HepG2 (cell line): ENCODE data around the gene SLC26A2. TPM values are rescaled to one million over a fixed set of nuclear protein-coding genes. Genes with fewer than 3 reads are reported as not detected.

Source experiments
- HIVEP1 ChIP-seq: sonication (generic); formaldehyde crosslinking; IDR thresholded peaks from 2 replicates; pipeline ENCODE4 v1.4.0; 2020; ENCODE audit warnings: mild to moderate bottlenecking, missing genetic modification reagents
- HOXA5 ChIP-seq: sonication (generic); formaldehyde crosslinking; IDR thresholded peaks from 2 replicates; pipeline ENCODE4 v1.4.0; 2020; ENCODE audit warnings: missing genetic modification reagents
- ISL2 ChIP-seq: sonication (generic); formaldehyde crosslinking; IDR thresholded peaks from 2 replicates; pipeline ENCODE4 v1.5.0; 2020; ENCODE audit warnings: missing genetic modification reagents
- KDM1A ChIP-seq: IDR thresholded peaks from 2 replicates; pipeline ENCODE4 v1.6.1; 2016; ENCODE audit warnings: missing compliant biosample characterization
- SETDB1 ChIP-seq: sonication (generic); formaldehyde crosslinking; IDR thresholded peaks from 2 replicates; pipeline ENCODE4 v1.5.1; 2020; ENCODE audit warnings: missing genetic modification reagents, mild to moderate bottlenecking, borderline replicate concordance
- polyA plus RNA-seq, 8 experiments: library from polyadenylated mRNA; depleted of rRNA in 3 of 8; stranded (reverse) in 7 of 8; unstranded in 1 of 8; fragments of >200 nt; fragmentation: Illumina TruSeq in 4 of 8; extraction: Trizol in 4 of 8; gene quantifications; 2 replicates each; pipeline versions ENCODE4 v1.2.1 to v1.2.3, GENCODE V29; 2011 to 2016; ENCODE audit warnings: low read depth in 4 of 8, missing spikeins in 1 of 8, mixed read lengths in 1 of 8; ENCODE audit not compliant: insufficient read depth in 1 of 8
- total RNA-seq, 5 experiments: library from RNA; depleted of rRNA; stranded (reverse); fragments of >200 nt; fragmentation: Illumina TruSeq; extraction: Trizol; gene quantifications; 2 replicates each; pipeline ENCODE4 v1.2.3, GENCODE V29; 2016; ENCODE audit warnings: low read depth in 1 of 5
- TF ChIP-seq, protein P1 (sequence below): sonication (generic); formaldehyde crosslinking; IDR thresholded peaks from 2 replicates; pipeline ENCODE4 v1.5.0; 2020; ENCODE audit warnings: mild to moderate bottlenecking, missing genetic modification reagents, borderline replicate concordance
- TF ChIP-seq, protein P2 (sequence below): sonication (generic); formaldehyde crosslinking; conservative IDR thresholded peaks from 2 replicates; pipeline ENCODE4 v1.4.0; 2020; ENCODE audit warnings: missing genetic modification reagents
- TF ChIP-seq, protein P3 (sequence below): sonication (generic); formaldehyde crosslinking; IDR thresholded peaks from 2 replicates; pipeline ENCODE4 v1.4.0; 2020; ENCODE audit warnings: missing genetic modification reagents
- TF ChIP-seq, protein P4 (sequence below): sonication (generic); formaldehyde crosslinking; IDR thresholded peaks from 2 replicates; pipeline ENCODE4 v1.4.0; 2020; ENCODE audit warnings: low read depth, mild to moderate bottlenecking, missing genetic modification reagents
- TF ChIP-seq, protein P5 (sequence below): sonication (generic); formaldehyde crosslinking; IDR thresholded peaks from 2 replicates; pipeline ENCODE4 v1.8.0; 2022; ENCODE audit warnings: mild to moderate bottlenecking, missing genetic modification reagents, borderline replicate concordance

The SLC26A2 gene
- total and polyA plus RNA-seq, 2 of the 13 experiments (the other 11 are each of a cell fraction or from before 2014, with no cell fraction given), result 2.2 to 7.9 TPM

DNA sequence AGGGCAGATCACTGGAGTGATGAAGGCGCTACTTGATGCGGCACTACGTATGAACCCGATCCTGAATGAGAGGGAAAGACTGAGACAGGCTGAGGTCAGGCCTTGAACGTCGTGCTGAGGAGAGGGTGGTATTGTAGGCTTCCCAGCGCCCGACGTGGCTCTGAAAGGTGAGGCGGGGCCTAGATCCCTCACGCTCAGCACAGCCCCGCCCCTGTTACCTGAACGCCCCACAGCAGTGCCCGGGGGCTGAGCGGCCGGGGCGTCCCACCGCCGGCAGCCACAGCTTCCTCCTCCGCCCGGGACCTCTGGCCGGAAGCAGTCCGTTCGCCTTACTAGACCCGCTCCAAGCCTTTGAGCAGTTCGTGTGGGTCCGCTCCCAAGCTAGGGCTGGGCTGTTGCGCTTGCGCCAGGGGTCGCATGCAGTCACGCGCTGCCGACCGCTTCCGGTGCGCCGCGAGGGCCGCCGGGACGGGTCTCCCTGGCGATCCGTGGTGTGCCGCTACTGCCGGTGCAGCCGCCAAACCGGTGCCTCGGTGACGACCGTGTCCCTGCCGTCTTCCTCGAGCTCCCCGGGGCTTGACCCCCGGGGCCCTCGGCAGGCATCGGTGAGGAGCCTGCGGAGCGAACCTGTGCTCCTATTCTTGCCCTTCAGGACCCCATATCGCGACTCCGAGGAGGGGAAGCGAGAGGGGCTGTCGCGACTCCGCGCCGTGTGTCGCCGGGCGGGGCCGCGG lies 39.9 kb downstream of the SLC26A2 start, which contains the start of the genes HMGXB3 and TIGD6 (continued):
- TF ChIP-seq, protein P1, sequence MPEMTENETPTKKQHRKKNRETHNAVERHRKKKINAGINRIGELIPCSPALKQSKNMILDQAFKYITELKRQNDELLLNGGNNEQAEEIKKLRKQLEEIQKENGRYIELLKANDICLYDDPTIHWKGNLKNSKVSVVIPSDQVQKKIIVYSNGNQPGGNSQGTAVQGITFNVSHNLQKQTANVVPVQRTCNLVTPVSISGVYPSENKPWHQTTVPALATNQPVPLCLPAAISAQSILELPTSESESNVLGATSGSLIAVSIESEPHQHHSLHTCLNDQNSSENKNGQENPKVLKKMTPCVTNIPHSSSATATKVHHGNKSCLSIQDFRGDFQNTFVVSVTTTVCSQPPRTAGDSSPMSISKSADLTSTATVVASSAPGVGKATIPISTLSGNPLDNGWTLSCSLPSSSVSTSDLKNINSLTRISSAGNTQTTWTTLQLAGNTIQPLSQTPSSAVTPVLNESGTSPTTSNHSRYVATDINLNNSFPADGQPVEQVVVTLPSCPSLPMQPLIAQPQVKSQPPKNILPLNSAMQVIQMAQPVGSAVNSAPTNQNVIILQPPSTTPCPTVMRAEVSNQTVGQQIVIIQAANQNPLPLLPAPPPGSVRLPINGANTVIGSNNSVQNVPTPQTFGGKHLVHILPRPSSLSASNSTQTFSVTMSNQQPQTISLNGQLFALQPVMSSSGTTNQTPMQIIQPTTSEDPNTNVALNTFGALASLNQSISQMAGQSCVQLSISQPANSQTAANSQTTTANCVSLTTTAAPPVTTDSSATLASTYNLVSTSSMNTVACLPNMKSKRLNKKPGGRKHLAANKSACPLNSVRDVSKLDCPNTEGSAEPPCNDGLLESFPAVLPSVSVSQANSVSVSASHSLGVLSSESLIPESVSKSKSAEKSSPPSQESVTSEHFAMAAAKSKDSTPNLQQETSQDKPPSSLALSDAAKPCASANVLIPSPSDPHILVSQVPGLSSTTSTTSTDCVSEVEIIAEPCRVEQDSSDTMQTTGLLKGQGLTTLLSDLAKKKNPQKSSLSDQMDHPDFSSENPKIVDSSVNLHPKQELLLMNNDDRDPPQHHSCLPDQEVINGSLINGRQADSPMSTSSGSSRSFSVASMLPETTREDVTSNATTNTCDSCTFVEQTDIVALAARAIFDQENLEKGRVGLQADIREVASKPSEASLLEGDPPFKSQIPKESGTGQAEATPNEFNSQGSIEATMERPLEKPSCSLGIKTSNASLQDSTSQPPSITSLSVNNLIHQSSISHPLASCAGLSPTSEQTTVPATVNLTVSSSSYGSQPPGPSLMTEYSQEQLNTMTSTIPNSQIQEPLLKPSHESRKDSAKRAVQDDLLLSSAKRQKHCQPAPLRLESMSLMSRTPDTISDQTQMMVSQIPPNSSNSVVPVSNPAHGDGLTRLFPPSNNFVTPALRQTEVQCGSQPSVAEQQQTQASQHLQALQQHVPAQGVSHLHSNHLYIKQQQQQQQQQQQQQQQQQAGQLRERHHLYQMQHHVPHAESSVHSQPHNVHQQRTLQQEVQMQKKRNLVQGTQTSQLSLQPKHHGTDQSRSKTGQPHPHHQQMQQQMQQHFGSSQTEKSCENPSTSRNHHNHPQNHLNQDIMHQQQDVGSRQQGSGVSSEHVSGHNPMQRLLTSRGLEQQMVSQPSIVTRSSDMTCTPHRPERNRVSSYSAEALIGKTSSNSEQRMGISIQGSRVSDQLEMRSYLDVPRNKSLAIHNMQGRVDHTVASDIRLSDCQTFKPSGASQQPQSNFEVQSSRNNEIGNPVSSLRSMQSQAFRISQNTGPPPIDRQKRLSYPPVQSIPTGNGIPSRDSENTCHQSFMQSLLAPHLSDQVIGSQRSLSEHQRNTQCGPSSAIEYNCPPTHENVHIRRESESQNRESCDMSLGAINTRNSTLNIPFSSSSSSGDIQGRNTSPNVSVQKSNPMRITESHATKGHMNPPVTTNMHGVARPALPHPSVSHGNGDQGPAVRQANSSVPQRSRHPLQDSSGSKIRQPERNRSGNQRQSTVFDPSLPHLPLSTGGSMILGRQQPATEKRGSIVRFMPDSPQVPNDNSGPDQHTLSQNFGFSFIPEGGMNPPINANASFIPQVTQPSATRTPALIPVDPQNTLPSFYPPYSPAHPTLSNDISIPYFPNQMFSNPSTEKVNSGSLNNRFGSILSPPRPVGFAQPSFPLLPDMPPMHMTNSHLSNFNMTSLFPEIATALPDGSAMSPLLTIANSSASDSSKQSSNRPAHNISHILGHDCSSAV (CRISPR knock-in tag), result 0 out of 2 replicates have a peak, but pooled peaks have one; percentile 15
- peak; percentile 52; the same call in 1 of the 2 replicates for TF ChIP-seq HIVEP1 (CRISPR knock-in tag)
- no peak for TF ChIP-seq KDM1A (CRISPR knock-in tag)
- TF ChIP-seq, protein P2, sequence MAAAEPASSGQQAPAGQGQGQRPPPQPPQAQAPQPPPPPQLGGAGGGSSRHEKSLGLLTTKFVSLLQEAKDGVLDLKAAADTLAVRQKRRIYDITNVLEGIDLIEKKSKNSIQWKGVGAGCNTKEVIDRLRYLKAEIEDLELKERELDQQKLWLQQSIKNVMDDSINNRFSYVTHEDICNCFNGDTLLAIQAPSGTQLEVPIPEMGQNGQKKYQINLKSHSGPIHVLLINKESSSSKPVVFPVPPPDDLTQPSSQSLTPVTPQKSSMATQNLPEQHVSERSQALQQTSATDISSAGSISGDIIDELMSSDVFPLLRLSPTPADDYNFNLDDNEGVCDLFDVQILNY (CRISPR knock-in tag), result no peak
- TF ChIP-seq, protein P3, sequence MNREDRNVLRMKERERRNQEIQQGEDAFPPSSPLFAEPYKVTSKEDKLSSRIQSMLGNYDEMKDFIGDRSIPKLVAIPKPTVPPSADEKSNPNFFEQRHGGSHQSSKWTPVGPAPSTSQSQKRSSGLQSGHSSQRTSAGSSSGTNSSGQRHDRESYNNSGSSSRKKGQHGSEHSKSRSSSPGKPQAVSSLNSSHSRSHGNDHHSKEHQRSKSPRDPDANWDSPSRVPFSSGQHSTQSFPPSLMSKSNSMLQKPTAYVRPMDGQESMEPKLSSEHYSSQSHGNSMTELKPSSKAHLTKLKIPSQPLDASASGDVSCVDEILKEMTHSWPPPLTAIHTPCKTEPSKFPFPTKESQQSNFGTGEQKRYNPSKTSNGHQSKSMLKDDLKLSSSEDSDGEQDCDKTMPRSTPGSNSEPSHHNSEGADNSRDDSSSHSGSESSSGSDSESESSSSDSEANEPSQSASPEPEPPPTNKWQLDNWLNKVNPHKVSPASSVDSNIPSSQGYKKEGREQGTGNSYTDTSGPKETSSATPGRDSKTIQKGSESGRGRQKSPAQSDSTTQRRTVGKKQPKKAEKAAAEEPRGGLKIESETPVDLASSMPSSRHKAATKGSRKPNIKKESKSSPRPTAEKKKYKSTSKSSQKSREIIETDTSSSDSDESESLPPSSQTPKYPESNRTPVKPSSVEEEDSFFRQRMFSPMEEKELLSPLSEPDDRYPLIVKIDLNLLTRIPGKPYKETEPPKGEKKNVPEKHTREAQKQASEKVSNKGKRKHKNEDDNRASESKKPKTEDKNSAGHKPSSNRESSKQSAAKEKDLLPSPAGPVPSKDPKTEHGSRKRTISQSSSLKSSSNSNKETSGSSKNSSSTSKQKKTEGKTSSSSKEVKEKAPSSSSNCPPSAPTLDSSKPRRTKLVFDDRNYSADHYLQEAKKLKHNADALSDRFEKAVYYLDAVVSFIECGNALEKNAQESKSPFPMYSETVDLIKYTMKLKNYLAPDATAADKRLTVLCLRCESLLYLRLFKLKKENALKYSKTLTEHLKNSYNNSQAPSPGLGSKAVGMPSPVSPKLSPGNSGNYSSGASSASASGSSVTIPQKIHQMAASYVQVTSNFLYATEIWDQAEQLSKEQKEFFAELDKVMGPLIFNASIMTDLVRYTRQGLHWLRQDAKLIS (CRISPR knock-in tag), result no peak; the same call in 1 of the 2 replicates
- TF ChIP-seq, protein P4, sequence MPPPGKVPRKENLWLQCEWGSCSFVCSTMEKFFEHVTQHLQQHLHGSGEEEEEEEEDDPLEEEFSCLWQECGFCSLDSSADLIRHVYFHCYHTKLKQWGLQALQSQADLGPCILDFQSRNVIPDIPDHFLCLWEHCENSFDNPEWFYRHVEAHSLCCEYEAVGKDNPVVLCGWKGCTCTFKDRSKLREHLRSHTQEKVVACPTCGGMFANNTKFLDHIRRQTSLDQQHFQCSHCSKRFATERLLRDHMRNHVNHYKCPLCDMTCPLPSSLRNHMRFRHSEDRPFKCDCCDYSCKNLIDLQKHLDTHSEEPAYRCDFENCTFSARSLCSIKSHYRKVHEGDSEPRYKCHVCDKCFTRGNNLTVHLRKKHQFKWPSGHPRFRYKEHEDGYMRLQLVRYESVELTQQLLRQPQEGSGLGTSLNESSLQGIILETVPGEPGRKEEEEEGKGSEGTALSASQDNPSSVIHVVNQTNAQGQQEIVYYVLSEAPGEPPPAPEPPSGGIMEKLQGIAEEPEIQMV (CRISPR knock-in tag), result peak; percentile 95
- TF ChIP-seq, protein P5, sequence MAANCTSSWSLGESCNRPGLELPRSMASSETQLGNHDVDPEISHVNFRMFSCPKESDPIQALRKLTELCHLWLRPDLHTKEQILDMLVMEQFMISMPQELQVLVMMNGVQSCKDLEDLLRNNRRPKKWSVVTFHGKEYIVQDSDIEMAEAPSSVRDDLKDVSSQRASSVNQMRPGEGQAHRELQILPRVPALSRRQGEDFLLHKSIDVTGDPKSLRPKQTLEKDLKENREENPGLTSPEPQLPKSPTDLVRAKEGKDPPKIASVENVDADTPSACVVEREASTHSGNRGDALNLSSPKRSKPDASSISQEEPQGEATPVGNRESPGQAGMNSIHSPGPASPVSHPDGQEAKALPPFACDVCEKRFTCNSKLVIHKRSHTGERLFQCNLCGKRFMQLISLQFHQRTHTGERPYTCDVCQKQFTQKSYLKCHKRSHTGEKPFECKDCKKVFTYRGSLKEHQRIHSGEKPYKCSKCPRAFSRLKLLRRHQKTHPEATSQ (CRISPR knock-in tag), result 0 out of 2 replicates have a peak, but pooled peaks have one; percentile 17
- peak; percentile 81 for TF ChIP-seq HOXA5 (CRISPR knock-in tag)
- peak; percentile 69; the same call in 1 of the 2 replicates for TF ChIP-seq ISL2 (CRISPR knock-in tag)
- no peak for TF ChIP-seq SETDB1 (CRISPR knock-in tag)
